ENCODE measurements around the gene PRIM2.
A peak's percentile ranks its signal among the peaks of the same experiment; 100 is the strongest.
"Not testable (repeated sequence)": the region's sequence is repeated elsewhere in the genome, so short reads cannot be mapped to it uniquely, and the experiment has no call there.

PRIM2 gene

DNA sequence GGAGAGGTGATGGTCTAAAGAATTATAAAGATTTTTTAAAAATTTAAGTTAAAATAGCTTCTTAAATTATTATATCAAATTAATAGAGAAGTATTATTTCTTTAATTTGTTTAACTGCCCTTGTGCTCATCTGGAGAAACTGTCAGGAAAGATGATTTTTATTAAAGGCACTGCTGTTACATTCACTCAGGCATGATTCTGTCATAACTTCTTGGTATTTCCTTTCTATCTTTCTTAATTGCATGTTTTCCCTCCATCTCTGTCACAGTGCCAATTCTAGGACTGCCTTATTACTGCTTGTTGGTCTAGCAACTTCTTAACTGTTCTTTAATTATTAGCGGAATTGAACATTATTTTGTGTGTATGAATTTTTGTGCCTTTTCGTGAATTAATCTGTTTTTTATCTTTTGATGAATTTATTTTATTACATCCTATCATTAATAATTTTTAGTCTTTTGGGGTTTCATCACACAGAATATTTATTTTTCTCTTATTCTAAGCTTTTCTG, 47.7 kb downstream of the PRIM2 start:
- DNase-seq (ENCODE audit: low read depth): peak; percentile 25

DNA sequence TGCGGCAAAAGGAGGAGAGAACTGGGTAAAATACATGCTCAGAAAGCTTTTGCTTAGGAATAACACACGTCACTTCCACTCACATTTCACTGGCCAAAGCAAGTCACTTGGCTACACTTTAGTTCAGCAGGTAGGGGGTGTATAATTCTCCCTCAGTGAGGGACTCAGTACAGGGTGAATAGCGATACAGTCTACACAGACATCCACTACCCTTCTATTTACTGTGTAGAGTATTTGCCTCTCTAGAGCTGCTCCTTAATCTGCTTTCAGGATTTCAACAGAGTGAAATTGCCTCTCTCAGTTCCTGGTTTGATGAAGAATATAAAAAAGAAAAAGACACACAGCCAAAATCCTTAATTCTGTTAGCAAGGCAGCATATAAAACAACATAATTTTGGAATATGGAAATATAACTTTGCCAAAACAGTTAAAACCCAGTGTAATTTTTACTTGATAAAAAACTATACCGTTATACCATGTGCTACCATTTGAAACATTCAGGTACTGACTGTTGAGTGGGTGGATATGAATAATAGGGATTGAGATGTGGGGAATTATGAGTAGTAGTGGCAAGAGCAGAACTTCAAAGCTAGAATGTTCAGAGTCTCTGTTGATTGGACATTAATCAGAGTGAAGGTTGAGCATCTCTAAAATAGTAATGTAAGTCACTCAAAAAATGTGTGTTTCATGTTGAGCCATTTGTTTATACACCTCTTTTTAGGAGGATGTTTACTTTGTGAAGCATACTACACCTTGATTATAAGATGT, 51.7 kb downstream of the PRIM2 start:
- DNase-seq (ENCODE audit: low read depth): not testable (repeated sequence)

- DNase-seq (ENCODE audit: low read depth): not testable (repeated sequence)
These were observed 54.3 kb downstream of the PRIM2 start for GRCh38 chr6:57371779-57372178.

DNA sequence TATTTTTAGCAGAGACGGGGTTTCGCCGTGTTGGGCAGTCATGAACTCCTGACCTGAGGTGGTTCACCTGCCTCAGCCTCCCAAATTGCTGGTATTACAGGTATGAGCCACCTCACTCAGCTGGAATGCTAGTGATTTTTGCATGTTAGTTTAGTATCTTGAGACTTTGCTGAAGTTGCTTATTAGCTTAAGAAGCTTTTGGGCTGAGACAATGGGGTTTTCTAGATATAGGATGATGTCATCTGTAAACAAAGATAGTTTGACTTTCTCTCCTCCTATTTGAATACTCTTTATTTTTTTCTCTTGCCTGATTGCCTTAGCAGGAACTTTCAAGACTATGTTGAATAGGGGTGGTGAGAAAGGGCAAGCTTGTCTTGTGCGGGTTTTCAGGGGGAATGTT, 57.3 kb downstream of the PRIM2 start:
- DNase-seq (ENCODE audit: low read depth): not testable (repeated sequence)

DNA sequence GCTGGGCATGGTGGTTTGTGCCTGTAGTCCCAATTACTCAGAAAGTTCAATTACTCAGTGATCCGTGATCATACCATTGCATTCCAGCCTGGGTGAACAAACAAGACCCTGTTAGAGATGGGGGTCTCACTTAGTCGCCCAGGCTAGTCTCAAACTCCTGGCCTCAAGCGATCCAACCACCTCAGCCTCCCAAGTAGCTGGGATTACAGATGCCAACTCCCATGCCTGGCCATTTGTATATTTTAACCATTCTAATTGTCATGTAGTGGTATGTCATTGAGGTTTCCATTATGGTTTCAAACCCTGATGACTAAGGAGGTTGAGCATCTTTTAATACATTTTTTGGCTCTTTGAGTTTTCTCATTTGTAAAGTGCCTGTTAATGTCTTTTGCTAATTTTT, 58.7 kb downstream of the PRIM2 start:
- not testable (repeated sequence) for DNase-seq (ENCODE audit: low read depth)

GRCh38 chr6:57389038-57389592, 71.7 kb downstream of the PRIM2 start:
- not testable (repeated sequence) for DNase-seq (ENCODE audit: low read depth)

DNA sequence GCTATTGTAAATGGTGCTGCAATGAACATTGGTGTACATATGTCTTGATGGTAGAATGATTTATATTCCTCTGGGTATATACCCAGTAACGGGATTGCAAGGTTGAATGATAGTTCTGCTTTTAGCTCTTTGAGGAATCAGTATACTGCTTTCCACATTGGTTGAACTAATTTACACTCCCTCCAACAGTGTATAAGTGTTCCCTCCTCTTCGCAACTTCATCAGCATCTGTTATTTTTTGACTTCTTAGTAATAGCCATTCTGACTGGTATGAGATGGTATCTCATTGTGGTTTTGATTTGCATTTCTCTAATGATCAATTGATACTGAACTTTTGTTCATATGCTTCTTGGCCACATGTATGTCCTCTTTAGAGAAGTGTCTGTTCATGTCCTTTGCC, 73.4 kb downstream of the PRIM2 start:
- DNase-seq (ENCODE audit: low read depth): not testable (repeated sequence)

DNA sequence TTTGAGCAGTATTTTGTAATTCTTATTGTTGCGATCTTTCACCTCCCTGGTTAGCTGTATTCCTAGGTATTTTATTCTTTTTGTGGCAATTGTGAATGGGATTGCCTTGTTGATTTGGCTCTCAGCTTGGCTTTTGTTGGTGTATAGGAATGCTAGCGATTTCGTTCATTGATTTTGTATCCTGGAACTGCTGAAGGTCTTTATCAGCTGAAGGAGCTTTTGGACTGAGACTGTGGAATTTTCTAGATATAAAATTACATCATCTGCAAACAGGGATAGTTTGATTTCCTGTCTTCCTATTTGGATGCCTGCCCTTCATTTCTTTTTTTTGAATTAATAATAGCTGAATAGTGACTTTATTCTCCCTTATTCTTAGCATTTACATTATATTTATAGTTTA, 74.6 kb downstream of the PRIM2 start:
- not testable (repeated sequence) for DNase-seq (ENCODE audit: low read depth)

GRCh38 chr6:57419341-57419740, 101.9 kb downstream of the PRIM2 start:
- not testable (repeated sequence) for DNase-seq (ENCODE audit: low read depth)

DNA sequence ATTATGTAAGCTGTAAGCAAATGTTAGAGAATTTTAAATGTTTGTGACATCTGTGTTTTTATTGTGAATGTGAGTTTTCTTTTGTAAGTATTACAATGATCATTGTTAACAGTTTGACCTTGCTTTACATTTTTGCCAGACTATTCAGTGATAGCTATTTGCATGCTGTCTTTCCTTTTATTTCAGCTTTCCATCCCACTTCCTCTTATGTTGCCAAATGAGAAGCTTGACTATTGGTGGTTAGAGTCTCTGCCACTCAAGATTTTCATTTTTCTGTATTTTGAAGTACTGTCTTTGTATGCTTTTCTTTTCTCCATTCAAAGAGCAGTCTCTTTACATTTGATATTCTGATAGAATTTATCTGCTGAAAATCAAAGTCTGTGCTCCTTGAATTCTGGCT, 104.1 kb downstream of the PRIM2 start:
- no peak for DNase-seq (ENCODE audit: low read depth)

DNA sequence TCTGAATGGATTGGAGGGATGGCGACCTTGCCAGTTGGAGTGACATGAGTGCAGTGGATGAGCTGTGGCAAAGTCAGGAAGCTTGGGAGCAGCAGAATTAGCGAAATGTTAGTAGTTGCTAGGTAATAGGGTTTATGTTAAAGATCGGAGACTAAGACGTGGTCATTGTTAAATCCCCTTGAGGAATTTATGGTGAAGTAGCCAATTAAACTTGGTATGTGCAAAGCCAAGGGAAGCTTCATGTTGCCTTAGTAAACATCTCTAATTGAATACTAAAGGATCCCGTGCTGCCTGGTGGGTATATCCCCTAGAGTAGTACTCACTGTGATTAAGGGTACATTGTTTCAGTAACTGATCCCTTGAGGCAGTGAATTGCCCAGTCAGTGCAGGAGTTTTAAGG, 106.0 kb downstream of the PRIM2 start:
- DNase-seq (ENCODE audit: low read depth): no peak

GRCh38 chr6:57431742-57432141, 114.3 kb downstream of the PRIM2 start:
- DNase-seq (ENCODE audit: low read depth): not testable (repeated sequence)

GRCh38 chr6:57432157-57432556, 114.7 kb downstream of the PRIM2 start:
- DNase-seq (ENCODE audit: low read depth): peak; percentile 32

DNA sequence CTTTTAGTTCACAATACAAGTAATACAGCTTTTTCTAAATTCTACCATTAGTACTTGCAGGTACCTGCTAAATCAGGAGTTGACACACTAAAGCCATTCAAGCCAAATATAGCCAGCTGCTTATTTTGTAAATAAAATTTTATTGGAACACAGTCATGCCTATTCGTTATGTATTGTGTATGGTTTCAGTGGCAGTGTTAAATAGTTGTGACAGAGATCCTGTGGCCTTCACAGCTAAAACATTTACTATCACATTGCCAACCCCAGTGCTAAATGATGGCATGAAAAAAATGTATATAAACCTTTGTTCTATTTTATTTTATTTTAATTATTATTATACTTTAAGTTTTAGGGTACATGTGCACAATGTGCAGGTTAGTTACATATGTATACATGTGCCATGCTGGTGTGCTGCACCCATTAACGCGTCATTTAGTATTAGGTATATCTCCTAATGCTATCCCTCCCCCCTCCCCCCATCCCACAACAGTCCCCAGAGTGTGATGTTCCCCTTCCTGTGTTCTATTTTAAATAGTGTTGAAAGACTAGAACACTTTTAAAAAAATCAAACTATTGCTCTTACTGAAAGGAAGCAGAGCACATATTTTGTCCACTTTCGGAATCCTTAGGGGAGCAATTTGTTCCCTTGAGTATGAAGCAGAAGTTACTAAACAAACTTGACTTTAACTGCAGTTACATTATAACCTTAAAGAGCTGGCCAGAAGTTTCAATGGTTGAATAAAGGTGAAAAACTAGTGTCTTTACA, 115.7 kb downstream of the PRIM2 start:
- DNase-seq (ENCODE audit: low read depth): no peak

- not testable (repeated sequence) for DNase-seq (ENCODE audit: low read depth)
These were observed 116.4 kb downstream of the PRIM2 start for GRCh38 chr6:57433790-57434189.

DNA sequence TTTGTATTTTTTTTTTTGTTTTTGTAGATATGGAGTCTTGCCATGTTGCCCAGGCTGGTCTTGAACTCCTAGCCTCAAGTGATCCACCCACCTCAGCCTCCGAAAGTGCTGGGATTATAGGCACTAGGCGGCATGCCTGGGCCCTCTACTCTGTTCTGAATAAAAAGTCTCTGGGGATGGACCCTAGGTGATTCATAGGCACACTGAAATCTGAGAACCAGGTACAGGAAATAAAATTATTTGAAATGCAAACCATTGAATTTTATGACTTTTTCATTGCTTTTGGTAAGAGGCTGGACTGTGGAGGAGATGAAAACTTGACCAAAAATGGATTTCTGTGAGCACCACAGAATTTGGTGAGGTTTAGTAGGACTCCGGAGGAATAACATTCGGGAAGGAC, 117.5 kb downstream of the PRIM2 start:
- no peak for DNase-seq (ENCODE audit: low read depth)

DNA sequence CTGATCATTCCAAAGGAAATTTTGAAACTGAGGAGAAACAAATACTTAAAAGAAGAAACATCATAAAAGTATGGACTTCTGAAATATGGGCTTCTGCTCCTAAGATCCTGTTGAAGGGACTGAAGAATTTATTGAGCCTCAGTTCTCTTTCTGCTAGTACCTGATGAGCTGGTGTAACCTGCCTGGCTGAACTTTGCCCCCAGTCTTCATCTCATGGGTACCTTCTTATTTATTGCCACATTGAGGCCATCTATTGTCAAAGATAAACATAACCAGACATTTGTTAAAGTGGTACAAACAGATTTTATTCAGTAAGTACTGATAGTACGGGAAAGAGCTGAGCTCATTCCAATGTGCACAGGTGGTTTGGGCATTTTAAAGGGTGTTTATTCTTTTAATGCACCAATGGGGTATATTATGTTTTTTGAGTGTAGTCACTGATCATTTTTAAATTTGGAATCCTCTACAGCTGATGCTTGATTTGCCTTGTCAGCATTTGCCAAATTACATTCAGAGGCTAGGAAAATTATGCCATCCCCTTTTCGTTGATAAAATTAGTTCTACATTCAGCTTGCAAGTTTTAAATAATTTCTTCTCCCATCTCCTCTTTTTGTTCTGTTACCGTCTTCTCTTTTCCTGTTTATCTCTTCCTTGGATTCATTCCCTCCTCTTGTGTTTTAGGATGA, 118.2 kb downstream of the PRIM2 start:
- DNase-seq (ENCODE audit: low read depth): no peak

DNA sequence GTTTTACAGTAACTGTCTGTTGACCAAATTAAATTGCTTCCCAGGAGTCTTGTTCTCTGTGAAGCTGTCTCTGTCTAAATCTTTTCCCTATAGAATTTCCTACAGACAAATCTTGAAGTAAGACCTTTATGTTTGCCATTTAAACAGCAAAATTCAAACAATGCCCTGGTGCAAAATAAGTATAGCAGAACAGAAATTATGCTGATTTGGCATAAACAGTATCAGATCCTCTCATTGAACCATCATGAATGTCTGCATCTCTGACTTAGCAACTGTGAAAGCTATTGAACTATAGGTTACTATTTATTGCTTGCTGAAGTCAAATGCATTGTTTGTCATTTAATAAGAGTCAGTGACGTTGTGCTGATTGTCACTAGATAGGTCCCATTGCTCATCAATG, 123.3 kb downstream of the PRIM2 start:
- not testable (repeated sequence) for DNase-seq (ENCODE audit: low read depth)

GRCh38 chr6:57442133-57442532, 124.7 kb downstream of the PRIM2 start:
- DNase-seq (ENCODE audit: low read depth): not testable (repeated sequence)

- not testable (repeated sequence) for DNase-seq (ENCODE audit: low read depth)
These were observed 125.8 kb downstream of the PRIM2 start for GRCh38 chr6:57443181-57443580.

DNA sequence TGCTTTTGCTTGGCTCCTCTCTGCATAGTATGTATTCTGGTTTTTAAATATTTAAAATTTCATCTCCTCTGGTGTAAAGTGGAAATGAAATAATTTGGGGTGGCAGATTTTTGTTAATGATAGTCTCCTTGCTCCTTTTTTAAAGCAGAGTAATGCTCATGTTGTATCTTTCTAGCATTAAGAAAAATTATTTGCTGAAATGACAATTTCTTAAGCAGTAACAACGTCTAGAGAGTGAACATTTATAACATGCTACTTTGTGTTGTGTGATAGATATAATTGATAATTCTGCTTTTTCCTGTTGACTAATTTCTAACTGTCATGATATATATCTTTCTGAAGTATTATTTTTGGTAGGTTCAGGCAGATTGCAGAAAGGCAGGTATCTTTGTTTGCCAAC, 127.4 kb downstream of the PRIM2 start:
- not testable (repeated sequence) for DNase-seq (ENCODE audit: low read depth)

DNA sequence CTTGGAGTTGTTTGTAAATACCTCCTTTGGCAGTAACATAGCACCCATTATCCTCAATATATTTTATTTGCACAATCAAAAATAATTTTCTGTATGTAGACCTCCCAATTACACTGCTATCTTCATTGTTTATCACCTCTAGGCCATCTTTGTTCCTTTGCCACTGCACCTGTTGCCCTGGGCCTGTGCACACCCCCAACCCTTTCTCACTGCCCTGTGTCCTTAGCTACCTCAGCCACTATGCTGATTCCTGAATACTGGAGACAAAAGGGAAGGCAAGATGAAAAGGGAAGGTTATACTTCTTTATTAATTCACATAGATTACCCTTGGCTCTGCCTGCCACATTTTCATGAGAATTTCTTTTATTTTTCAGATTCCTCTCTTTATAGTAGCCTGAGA, 127.9 kb downstream of the PRIM2 start:
- not testable (repeated sequence) for DNase-seq (ENCODE audit: low read depth)

All from GM04504 (cell line).